ENCODE data around the gene PDGFC.

The PDGFC gene

DNA sequence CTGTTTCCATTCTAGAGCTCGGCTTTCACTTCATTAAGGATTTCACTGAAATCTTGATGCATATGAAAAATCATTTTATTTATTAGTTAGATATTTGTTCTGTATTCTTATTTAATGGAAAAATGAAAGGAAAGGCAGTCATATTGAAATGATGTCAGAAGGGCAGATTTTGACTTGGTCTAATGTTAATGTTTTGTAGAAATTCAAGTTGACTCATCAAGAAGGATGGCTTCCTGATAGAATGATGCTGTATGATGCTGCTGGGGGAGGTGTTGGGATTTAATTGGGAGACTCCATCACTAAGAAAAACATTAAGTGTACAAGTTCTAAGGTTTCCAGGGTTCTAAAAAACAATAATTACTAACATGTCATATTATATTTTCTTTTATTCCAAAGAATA lies 204.8 kb downstream of the PDGFC start:
- no CpG with 5 or more reads among the region's 1 CpG for WGBS (ENCODE audit: extremely low coverage, insufficient coverage, low lambda C conversion rate)

DNA sequence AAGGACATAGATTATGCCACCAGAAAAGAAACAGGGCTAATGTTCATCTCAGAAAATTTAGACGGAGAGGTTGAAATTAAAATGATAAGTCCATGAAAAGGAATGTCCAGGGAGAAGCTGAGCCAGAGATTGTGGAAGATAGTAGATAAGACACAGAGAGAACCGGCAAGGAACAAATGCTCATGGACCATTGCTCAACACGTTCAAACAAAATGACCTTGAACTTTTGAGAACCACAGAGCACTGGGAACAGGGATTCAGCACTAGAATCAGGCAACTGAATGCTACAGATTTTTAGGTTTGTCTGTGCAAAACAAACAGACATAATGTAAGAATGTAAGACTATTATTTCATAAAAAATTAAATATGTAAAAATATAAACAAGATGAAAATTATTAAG lies 206.3 kb downstream of the PDGFC start:
- Histone ChIP-seq H3K4me2 (ENCODE audit: low read length) (no peak overlapping the region), H3K18ac (ENCODE audit: low read length) (no peak overlapping the region), H3K79me2 (ENCODE audit: control insufficient read depth, insufficient read depth, low read length) (no peaks in the 10 kb centered on the region), H3K4me1 (ENCODE audit: control insufficient read depth, low read depth, low read length) (no peaks in the 10 kb centered on the region), H3K4ac (ENCODE audit: low read depth, low read length) (no peak overlapping the region), H3K9ac (ENCODE audit: low read length) (no peak overlapping the region), H3K56ac (ENCODE audit: low read length) (no peak overlapping the region), H2BK5ac (ENCODE audit: low read length) (no peak overlapping the region), H3K27ac (ENCODE audit: low read depth, low read length) (no peak overlapping the region), H2BK120ac (ENCODE audit: low read depth, low read length) (no peak overlapping the region), H3K4me3 (ENCODE audit: low read length) (no peak overlapping the region), H4K5ac (ENCODE audit: low read length) (no peak overlapping the region), H3K23ac (ENCODE audit: low read length) (no peak overlapping the region), H2AK5ac (ENCODE audit: low read length) (no peak overlapping the region), H4K8ac (ENCODE audit: low read depth, low read length) (no peak overlapping the region), H3K79me1 (ENCODE audit: low read length) (no peaks in the 10 kb centered on the region), H2BK15ac (replicated peaks; ENCODE audit: low read depth) (no peak overlapping the region), H3K36me3 (ENCODE audit: control insufficient read depth, insufficient read depth, low read length) (no peaks in the 10 kb centered on the region), H3K27me3 (ENCODE audit: insufficient read depth, low read length, poor library complexity) (no peaks in the 10 kb centered on the region)
- WGBS (ENCODE audit: extremely low coverage, insufficient coverage, low lambda C conversion rate), result no CpG with 5 or more reads among the region's 3 CpGs
- no peak for DNase-seq

More for the DNA sequence above, 204.8 kb downstream of the PDGFC start:
- Histone ChIP-seq H3K79me1 (ENCODE audit: low read length) (no peaks in the 10 kb centered on the region), H2BK120ac (ENCODE audit: low read depth, low read length) (no peak overlapping the region), H3K27me3 (ENCODE audit: insufficient read depth, low read length, poor library complexity) (no peaks in the 10 kb centered on the region), H3K79me2 (ENCODE audit: control insufficient read depth, insufficient read depth, low read length) (no peaks in the 10 kb centered on the region), H3K18ac (ENCODE audit: low read length) (no peak overlapping the region), H3K23ac (ENCODE audit: low read length) (no peak overlapping the region), H2AK5ac (ENCODE audit: low read length) (no peak overlapping the region), H3K4me3 (ENCODE audit: low read length) (no peak overlapping the region), H4K8ac (ENCODE audit: low read depth, low read length) (no peak overlapping the region), H2BK15ac (replicated peaks; ENCODE audit: low read depth) (no peak overlapping the region), H3K27ac (ENCODE audit: low read depth, low read length) (no peak overlapping the region), H3K9ac (ENCODE audit: low read length) (no peak overlapping the region), H2BK5ac (ENCODE audit: low read length) (no peak overlapping the region), H3K4ac (ENCODE audit: low read depth, low read length) (no peak overlapping the region), H3K4me1 (ENCODE audit: control insufficient read depth, low read depth, low read length) (no peaks in the 10 kb centered on the region), H3K36me3 (ENCODE audit: control insufficient read depth, insufficient read depth, low read length) (no peaks in the 10 kb centered on the region), H3K4me2 (ENCODE audit: low read length) (no peak overlapping the region), H4K5ac (ENCODE audit: low read length) (no peak overlapping the region), H3K56ac (ENCODE audit: low read length) (no peak overlapping the region)
- DNase-seq, result no peak

DNA sequence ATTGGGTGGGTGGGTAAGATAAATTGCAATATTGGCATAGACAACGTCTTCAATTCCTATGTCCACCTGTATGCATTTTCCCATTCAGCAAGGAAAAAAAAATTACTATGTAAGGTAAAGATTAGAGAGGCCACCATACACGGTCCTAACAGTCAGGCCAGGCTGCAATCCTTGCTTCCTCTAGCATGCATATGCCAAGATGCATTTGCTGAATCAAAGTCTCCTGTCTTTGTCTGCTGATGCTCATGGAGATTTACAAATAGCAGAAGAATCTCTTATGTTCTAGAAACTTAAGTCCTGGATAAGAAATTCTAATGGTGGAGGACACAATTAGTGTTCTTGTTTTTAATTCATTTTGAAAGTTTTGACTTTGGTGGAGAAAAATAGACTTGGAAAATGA lies 206.8 kb downstream of the PDGFC start:
- no peak overlapping the region for H4K5ac ChIP-seq (ENCODE audit: low read length)
- WGBS (ENCODE audit: extremely low coverage, insufficient coverage, low lambda C conversion rate), result no CpG with 5 or more reads among the region's 2 CpGs
- H3K18ac ChIP-seq (ENCODE audit: low read length), result no peak overlapping the region
- H3K27ac ChIP-seq (ENCODE audit: low read depth, low read length), result no peak overlapping the region
- no peak for DNase-seq
- H2BK5ac ChIP-seq (ENCODE audit: low read length), result no peak overlapping the region
- H3K9ac ChIP-seq (ENCODE audit: low read length), result no peak overlapping the region
- H3K79me2 ChIP-seq (ENCODE audit: control insufficient read depth, insufficient read depth, low read length), result no peaks in the 10 kb centered on the region
- H3K4ac ChIP-seq (ENCODE audit: low read depth, low read length), result no peak overlapping the region
- no peak overlapping the region for H3K23ac ChIP-seq (ENCODE audit: low read length)
- no peak overlapping the region for H2AK5ac ChIP-seq (ENCODE audit: low read length)
- no peak overlapping the region for H4K8ac ChIP-seq (ENCODE audit: low read depth, low read length)
- H3K79me1 ChIP-seq (ENCODE audit: low read length), result no peaks in the 10 kb centered on the region
- no peak overlapping the region for H3K56ac ChIP-seq (ENCODE audit: low read length)
- no peaks in the 10 kb centered on the region for H3K4me1 ChIP-seq (ENCODE audit: control insufficient read depth, low read depth, low read length)
- no peak overlapping the region for H3K4me2 ChIP-seq (ENCODE audit: low read length)
- no peak overlapping the region for H3K4me3 ChIP-seq (ENCODE audit: low read length)
- no peak overlapping the region for H2BK120ac ChIP-seq (ENCODE audit: low read depth, low read length)
- H3K36me3 ChIP-seq (ENCODE audit: control insufficient read depth, insufficient read depth, low read length), result no peaks in the 10 kb centered on the region
- H3K27me3 ChIP-seq (ENCODE audit: insufficient read depth, low read length, poor library complexity), result no peaks in the 10 kb centered on the region
- H2BK15ac ChIP-seq (replicated peaks; ENCODE audit: low read depth), result no peak overlapping the region

DNA sequence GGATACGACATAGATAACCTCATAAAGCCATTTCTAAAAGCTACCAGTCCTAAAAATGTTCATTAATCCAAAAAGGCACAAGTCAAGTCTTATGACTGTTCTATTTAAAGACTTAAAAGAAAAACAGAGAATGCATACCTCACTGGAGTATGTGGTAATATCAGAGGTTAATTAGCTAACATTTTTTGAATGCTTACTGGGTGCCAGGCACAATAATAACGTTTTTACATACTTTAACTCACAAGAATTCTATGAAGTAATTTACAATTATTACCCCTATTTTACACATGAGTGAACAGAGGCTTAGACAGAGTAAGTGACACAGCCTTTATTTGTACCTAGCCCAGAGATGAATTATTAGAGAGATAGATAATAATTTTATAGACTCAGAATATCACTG lies 207.5 kb downstream of the PDGFC start:
- DNase-seq, result no peak
- H2AK5ac ChIP-seq (ENCODE audit: low read length), result no peak overlapping the region
- no peak overlapping the region for H3K4me3 ChIP-seq (ENCODE audit: low read length)
- H3K23ac ChIP-seq (ENCODE audit: low read length), result no peak overlapping the region
- no peaks in the 10 kb centered on the region for H3K36me3 ChIP-seq (ENCODE audit: control insufficient read depth, insufficient read depth, low read length)
- H4K8ac ChIP-seq (ENCODE audit: low read depth, low read length), result no peak overlapping the region
- no peak overlapping the region for H2BK5ac ChIP-seq (ENCODE audit: low read length)
- H3K79me1 ChIP-seq (ENCODE audit: low read length), result no peaks in the 10 kb centered on the region
- no peak overlapping the region for H3K18ac ChIP-seq (ENCODE audit: low read length)
- no peak overlapping the region for H3K56ac ChIP-seq (ENCODE audit: low read length)
- H2BK15ac ChIP-seq (replicated peaks; ENCODE audit: low read depth), result no peak overlapping the region
- no peak overlapping the region for H4K5ac ChIP-seq (ENCODE audit: low read length)
- no CpG with 5 or more reads among the region's 2 CpGs for WGBS (ENCODE audit: extremely low coverage, insufficient coverage, low lambda C conversion rate)
- no peaks in the 10 kb centered on the region for H3K27me3 ChIP-seq (ENCODE audit: insufficient read depth, low read length, poor library complexity)
- no peak overlapping the region for H3K27ac ChIP-seq (ENCODE audit: low read depth, low read length)
- H3K4me1 ChIP-seq (ENCODE audit: control insufficient read depth, low read depth, low read length), result no peaks in the 10 kb centered on the region
- no peaks in the 10 kb centered on the region for H3K79me2 ChIP-seq (ENCODE audit: control insufficient read depth, insufficient read depth, low read length)
- H3K4ac ChIP-seq (ENCODE audit: low read depth, low read length), result no peak overlapping the region
- H2BK120ac ChIP-seq (ENCODE audit: low read depth, low read length), result no peak overlapping the region
- H3K9ac ChIP-seq (ENCODE audit: low read length), result no peak overlapping the region
- no peak overlapping the region for H3K4me2 ChIP-seq (ENCODE audit: low read length)

- Histone ChIP-seq H3K23ac (ENCODE audit: low read length) (no peak overlapping the region), H3K4me3 (ENCODE audit: low read length) (no peak overlapping the region), H2BK120ac (ENCODE audit: low read depth, low read length) (no peak overlapping the region), H3K4ac (ENCODE audit: low read depth, low read length) (no peak overlapping the region), H2BK5ac (ENCODE audit: low read length) (no peak overlapping the region), H3K4me2 (ENCODE audit: low read length) (no peak overlapping the region), H2BK15ac (replicated peaks; ENCODE audit: low read depth) (no peak overlapping the region), H3K27ac (ENCODE audit: low read depth, low read length) (no peak overlapping the region), H3K27me3 (ENCODE audit: insufficient read depth, low read length, poor library complexity) (no peaks in the 10 kb centered on the region), H3K18ac (ENCODE audit: low read length) (no peak overlapping the region), H3K4me1 (ENCODE audit: control insufficient read depth, low read depth, low read length) (no peaks in the 10 kb centered on the region), H3K9ac (ENCODE audit: low read length) (no peak overlapping the region), H3K56ac (ENCODE audit: low read length) (no peak overlapping the region), H3K79me2 (ENCODE audit: control insufficient read depth, insufficient read depth, low read length) (no peaks in the 10 kb centered on the region), H3K79me1 (ENCODE audit: low read length) (no peaks in the 10 kb centered on the region), H4K5ac (ENCODE audit: low read length) (no peak overlapping the region), H4K8ac (ENCODE audit: low read depth, low read length) (no peak overlapping the region), H3K36me3 (ENCODE audit: control insufficient read depth, insufficient read depth, low read length) (no peaks in the 10 kb centered on the region), H2AK5ac (ENCODE audit: low read length) (no peak overlapping the region)
- DNase-seq, result no peak
- WGBS (ENCODE audit: extremely low coverage, insufficient coverage, low lambda C conversion rate), result 100% methylated on average over 2 of the region's 2 CpGs
Observed at GRCh38 chr4:156763511-156763910, 208.1 kb downstream of the PDGFC start.

- Histone ChIP-seq H3K79me1 (ENCODE audit: low read length) (no peaks in the 10 kb centered on the region), H3K4me3 (ENCODE audit: low read length) (no peak overlapping the region), H2BK120ac (ENCODE audit: low read depth, low read length) (no peak overlapping the region), H3K56ac (ENCODE audit: low read length) (no peak overlapping the region), H2BK5ac (ENCODE audit: low read length) (no peak overlapping the region), H3K27ac (ENCODE audit: low read depth, low read length) (no peak overlapping the region), H3K36me3 (ENCODE audit: control insufficient read depth, insufficient read depth, low read length) (no peaks in the 10 kb centered on the region), H2AK5ac (ENCODE audit: low read length) (no peak overlapping the region), H3K4ac (ENCODE audit: low read depth, low read length) (no peak overlapping the region), H2BK15ac (replicated peaks; ENCODE audit: low read depth) (no peak overlapping the region), H3K4me1 (ENCODE audit: control insufficient read depth, low read depth, low read length) (no peaks in the 10 kb centered on the region), H4K8ac (ENCODE audit: low read depth, low read length) (no peak overlapping the region), H3K18ac (ENCODE audit: low read length) (no peak overlapping the region), H3K9ac (ENCODE audit: low read length) (no peak overlapping the region), H3K27me3 (ENCODE audit: insufficient read depth, low read length, poor library complexity) (no peaks in the 10 kb centered on the region), H3K79me2 (ENCODE audit: control insufficient read depth, insufficient read depth, low read length) (no peaks in the 10 kb centered on the region), H3K23ac (ENCODE audit: low read length) (no peak overlapping the region), H4K5ac (ENCODE audit: low read length) (no peak overlapping the region), H3K4me2 (ENCODE audit: low read length) (no peak overlapping the region)
- no peak for DNase-seq
- no CpG with 5 or more reads among the region's 8 CpGs for WGBS (ENCODE audit: extremely low coverage, insufficient coverage, low lambda C conversion rate)
Observed at GRCh38 chr4:156762851-156763250, 208.7 kb downstream of the PDGFC start.
